Subcutaneous abdominal adipose tissue (tissue), 5 donors: ENCODE results near the gene HOXB9.

Source experiments
- H3K27ac ChIP-seq: one replicate; pipeline ENCODE4 v1.7.0; 2013; ENCODE audit warnings: low read depth, mild to moderate bottlenecking, inconsistent platforms, low read length, moderate library complexity
- H3K27me3 ChIP-seq, 5 donors: one replicate each; pipeline ENCODE4 v1.7.0; 2013; ENCODE audit warnings: low read length in 5 of 5, inconsistent platforms in 1 of 5; ENCODE audit not compliant: control insufficient read depth in 5 of 5, insufficient read depth in 4 of 5
- H3K36me3 ChIP-seq, 5 donors: one replicate each; pipeline ENCODE4 v1.7.0; 2013; ENCODE audit warnings: low read length in 5 of 5; ENCODE audit not compliant: control insufficient read depth in 5 of 5, insufficient read depth in 5 of 5
- H3K4me1 ChIP-seq, 5 donors: one replicate each; pipeline ENCODE4 v1.7.0; 2013; ENCODE audit warnings: low read length in 5 of 5, mild to moderate bottlenecking in 3 of 5, moderate library complexity in 1 of 5; ENCODE audit not compliant: control insufficient read depth in 5 of 5, insufficient read depth in 5 of 5
- H3K4me3 ChIP-seq, 5 donors: one replicate each; pipeline ENCODE4 v1.7.0; 2013; ENCODE audit warnings: low read length in 5 of 5, low read depth in 1 of 5
- H3K9ac ChIP-seq, 5 donors: one replicate each; pipeline ENCODE4 v1.7.0; 2013; ENCODE audit warnings: low read length in 5 of 5, mild to moderate bottlenecking in 4 of 5, moderate library complexity in 3 of 5
- H3K9me3 ChIP-seq, 5 donors: one replicate each; pipeline ENCODE4 v1.7.0; 2013; ENCODE audit warnings: low read length in 5 of 5; ENCODE audit not compliant: control insufficient read depth in 5 of 5
- donor health status: healthy.
- donor health status: healthy.
- donor health status: healthy.
- donor health status: healthy.
- donor health status: healthy.

The HOXB9 gene

GRCh38 chr17:48576479-48577309, 49.5 kb downstream of the HOXB9 start:
- peak overlapping the region; percentile 20 to 79 (median 75) for H3K9ac ChIP-seq

DNA sequence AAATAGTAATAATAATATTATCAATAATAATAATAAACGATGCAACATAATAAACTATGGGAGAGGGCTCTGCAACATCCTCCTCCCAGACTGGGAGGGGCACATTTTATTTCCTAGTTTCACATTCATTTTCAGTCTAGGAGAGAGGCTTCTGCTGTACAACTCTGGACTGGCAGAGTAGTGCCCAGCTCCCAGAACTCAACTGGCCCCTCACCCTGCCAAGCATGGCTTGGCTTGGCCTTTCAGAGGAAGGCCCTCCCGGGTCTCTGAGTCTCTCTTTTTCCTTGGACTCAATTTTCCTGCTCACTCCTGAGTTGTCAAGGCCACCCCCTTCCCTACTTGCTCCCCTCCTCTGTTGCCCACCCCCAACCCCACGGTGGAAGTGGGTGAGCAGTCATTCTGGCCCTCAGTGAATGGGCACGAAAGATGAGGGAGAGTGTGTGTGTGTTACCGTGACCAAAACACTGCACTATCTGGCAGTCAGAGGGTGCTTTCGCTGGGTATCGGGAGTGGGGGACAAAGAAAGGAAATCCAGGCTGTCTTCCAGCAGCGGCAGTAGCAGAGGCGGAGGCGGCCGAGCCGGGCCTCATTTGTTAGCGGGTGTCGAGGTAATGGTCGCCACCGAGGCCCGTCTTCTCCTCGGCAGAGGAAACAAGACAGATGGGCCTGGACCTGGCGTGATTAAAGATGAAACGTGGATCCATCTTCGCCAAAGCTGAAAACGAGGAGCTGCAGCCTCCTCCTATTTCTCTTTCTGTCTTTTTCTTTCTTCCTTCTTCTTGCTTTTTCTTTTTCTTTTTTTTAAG, 50.3 kb downstream of the HOXB9 start:
- Histone ChIP-seq H3K4me3 (peak overlapping the region; percentile 31 to 61 (median 44)), H3K9me3 (no peaks in the 10 kb centered on the region), H3K4me1 (peaks cover 9 to 86% (median 82%) of the 10 kb centered on the region in 5 donors), H3K9ac (peak overlapping the region in 3 of 5 donors; percentile 67 to 68 (median 68)), H3K27me3 (no peaks in the 10 kb centered on the region), H3K36me3 (peaks cover 0 to 6% (median 0%) of the 10 kb centered on the region in 5 donors), H3K27ac (peak overlapping the region; percentile 91)

More at GRCh38 chr17:48576479-48577309, 49.5 kb downstream of the HOXB9 start:
- H3K27ac ChIP-seq, result peak overlapping the region; percentile 88
- no peaks in the 10 kb centered on the region for H3K27me3 ChIP-seq
- no peaks in the 10 kb centered on the region for H3K9me3 ChIP-seq
- H3K4me1 ChIP-seq, result peaks cover 13 to 86% (median 82%) of the 10 kb centered on the region in 5 donors
- peak overlapping the region; percentile 66 to 82 (median 69) for H3K4me3 ChIP-seq
- H3K36me3 ChIP-seq, result peaks cover 0 to 6% (median 0%) of the 10 kb centered on the region in 5 donors

GRCh38 chr17:48575066-48575582, 51.0 kb downstream of the HOXB9 start:
- Histone ChIP-seq H3K4me1 (peaks cover 9 to 86% (median 81%) of the 10 kb centered on the region in 5 donors), H3K36me3 (peaks cover 0 to 6% (median 0%) of the 10 kb centered on the region in 5 donors), H3K4me3 (peak overlapping the region in 1 of 5 donors; percentile 32), H3K27me3 (no peaks in the 10 kb centered on the region), H3K27ac (peak overlapping the region; percentile 91), H3K9me3 (no peaks in the 10 kb centered on the region), H3K9ac (peak overlapping the region in 1 of 5 donors; percentile 68)

- H3K4me1 ChIP-seq, result peaks cover 11 to 89% (median 80%) of the 10 kb centered on the region in 5 donors
- peak overlapping the region; percentile 91 for H3K27ac ChIP-seq
These were observed 51.6 kb downstream of the HOXB9 start for GRCh38 chr17:48574505-48575065.

DNA sequence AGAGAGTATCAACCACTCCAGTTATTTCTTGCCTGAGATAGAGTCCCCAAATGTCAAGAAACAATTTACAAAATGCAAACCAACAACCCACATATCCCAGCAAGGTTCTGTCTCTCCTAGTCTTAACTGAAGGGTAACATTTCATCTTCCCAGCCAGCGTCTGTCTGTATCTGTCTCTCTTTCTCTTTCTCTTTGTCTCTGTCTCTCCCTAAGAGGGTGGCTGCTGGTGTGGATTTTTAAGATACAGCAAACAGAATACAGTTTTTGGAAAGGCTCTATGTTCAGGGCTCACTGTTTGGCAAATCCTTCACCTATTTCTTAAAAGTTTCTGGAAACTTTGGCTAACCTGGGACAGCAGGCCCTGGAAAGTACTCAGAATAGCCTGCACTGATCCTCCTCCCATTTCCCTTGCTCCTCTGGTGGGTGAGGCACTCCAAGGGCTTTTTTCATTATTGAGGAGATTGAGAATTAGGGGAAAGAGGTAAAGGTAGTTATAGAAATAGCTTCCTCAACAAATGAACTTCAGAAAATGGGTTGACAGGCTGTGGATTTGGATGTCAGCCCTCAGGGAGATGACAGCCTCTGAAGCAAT, 54.2 kb downstream of the HOXB9 start:
- Histone ChIP-seq H3K36me3 (peaks cover 0 to 6% (median 0%) of the 10 kb centered on the region in 5 donors), H3K9ac (peak overlapping the region in 4 of 5 donors; percentile 43 to 80 (median 61)), H3K4me3 (peak overlapping the region in 1 of 5 donors; percentile 1), H3K4me1 (peaks cover 10 to 96% (median 89%) of the 10 kb centered on the region in 5 donors), H3K27ac (peak overlapping the region; percentile 91), H3K9me3 (no peaks in the 10 kb centered on the region), H3K27me3 (no peaks in the 10 kb centered on the region)

More at GRCh38 chr17:48574505-48575065, 51.6 kb downstream of the HOXB9 start:
- Histone ChIP-seq H3K4me3 (peak overlapping the region in 1 of 5 donors; percentile 32), H3K9me3 (no peaks in the 10 kb centered on the region), H3K27me3 (no peaks in the 10 kb centered on the region), H3K9ac (peak overlapping the region in 1 of 5 donors; percentile 68), H3K36me3 (peaks cover 0 to 6% (median 0%) of the 10 kb centered on the region in 5 donors)
